DND-41 (cell line): ENCODE data around the gene MTG2.

Experiments
- EZH2 ChIP-seq: IDR thresholded peaks from 3 replicates; pipeline ENCODE4 v1.6.1; 2012; ENCODE audit warnings: borderline replicate concordance, low read depth, mild to moderate bottlenecking, moderate library complexity, low read length, inconsistent platforms; ENCODE audit not compliant: severe bottlenecking
- TF ChIP-seq, protein P1 (sequence below): IDR thresholded peaks from 2 replicates; pipeline ENCODE4 v1.5.1; 2012; ENCODE audit warnings: borderline replicate concordance, low read length, moderate library complexity, mild to moderate bottlenecking; ENCODE audit not compliant: poor library complexity, severe bottlenecking; ENCODE audit errors: extremely low read depth

DNA sequence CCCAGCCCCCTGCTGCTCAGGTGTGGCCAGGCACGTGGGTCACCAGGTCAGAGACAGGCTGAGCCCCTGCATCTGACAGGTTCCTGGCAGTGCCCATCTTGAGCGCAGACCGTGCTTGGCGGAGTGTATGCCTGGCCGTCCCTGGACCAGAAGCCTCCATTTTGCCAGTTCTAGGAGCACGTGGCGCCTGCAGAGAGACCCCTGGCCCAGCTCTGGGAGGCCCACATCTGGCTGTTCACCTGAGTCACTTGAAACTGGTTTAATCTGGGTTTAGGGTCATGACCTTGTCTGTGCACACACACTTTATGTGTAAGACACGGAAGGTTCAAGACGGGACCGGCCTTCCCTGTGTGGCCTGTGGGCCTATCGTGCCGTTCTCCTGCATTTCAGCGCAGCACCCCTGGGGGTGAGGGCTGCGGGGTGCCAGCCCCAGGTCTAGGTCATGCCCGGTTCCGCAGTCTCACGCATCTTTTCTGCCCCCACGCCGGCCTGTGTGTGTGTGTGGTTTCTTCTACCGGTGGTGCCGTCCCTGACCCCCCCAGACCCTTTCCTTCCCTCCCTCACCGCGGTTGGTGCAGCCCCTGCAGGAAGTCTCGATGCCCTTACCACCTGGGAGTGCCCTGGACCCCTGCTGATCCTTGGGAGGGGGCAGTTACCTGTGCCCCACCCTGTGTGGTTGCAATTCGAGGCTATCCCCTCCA, 25.3 kb upstream of the MTG2 start:
- TF ChIP-seq EZH2 = no peak
- TF ChIP-seq, protein P1, sequence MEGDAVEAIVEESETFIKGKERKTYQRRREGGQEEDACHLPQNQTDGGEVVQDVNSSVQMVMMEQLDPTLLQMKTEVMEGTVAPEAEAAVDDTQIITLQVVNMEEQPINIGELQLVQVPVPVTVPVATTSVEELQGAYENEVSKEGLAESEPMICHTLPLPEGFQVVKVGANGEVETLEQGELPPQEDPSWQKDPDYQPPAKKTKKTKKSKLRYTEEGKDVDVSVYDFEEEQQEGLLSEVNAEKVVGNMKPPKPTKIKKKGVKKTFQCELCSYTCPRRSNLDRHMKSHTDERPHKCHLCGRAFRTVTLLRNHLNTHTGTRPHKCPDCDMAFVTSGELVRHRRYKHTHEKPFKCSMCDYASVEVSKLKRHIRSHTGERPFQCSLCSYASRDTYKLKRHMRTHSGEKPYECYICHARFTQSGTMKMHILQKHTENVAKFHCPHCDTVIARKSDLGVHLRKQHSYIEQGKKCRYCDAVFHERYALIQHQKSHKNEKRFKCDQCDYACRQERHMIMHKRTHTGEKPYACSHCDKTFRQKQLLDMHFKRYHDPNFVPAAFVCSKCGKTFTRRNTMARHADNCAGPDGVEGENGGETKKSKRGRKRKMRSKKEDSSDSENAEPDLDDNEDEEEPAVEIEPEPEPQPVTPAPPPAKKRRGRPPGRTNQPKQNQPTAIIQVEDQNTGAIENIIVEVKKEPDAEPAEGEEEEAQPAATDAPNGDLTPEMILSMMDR = no peak
